Measurements from ENCODE around the gene TPD52L1.

Gene TPD52L1

GRCh38 chr6:125270380-125270779 is 116.8 kb downstream of the TPD52L1 start:
- no peak overlapping the region for H3K18ac ChIP-seq (ENCODE audit: low read length)
- H3K23ac ChIP-seq (ENCODE audit: low read length) = no peak overlapping the region
- H3K4me3 ChIP-seq (ENCODE audit: low read length) = no peak overlapping the region
- H3K4ac ChIP-seq (ENCODE audit: low read depth, low read length) = no peak overlapping the region
- no peak overlapping the region for H4K5ac ChIP-seq (ENCODE audit: low read length)
- H2BK15ac ChIP-seq (replicated peaks; ENCODE audit: low read depth) = no peak overlapping the region
- H3K4me2 ChIP-seq (ENCODE audit: low read length) = no peak overlapping the region
- H4K8ac ChIP-seq (ENCODE audit: low read depth, low read length) = no peak overlapping the region
- no peak overlapping the region for H3K56ac ChIP-seq (ENCODE audit: low read length)
- no peak for DNase-seq
- peaks cover 2% of the 10 kb centered on the region for H3K36me3 ChIP-seq (ENCODE audit: control insufficient read depth, insufficient read depth, low read length)
- no CpG with 5 or more reads among the region's 4 CpGs for WGBS (ENCODE audit: extremely low coverage, insufficient coverage, low lambda C conversion rate)
- no peaks in the 10 kb centered on the region for H3K4me1 ChIP-seq (ENCODE audit: control insufficient read depth, low read depth, low read length)
- H3K9ac ChIP-seq (ENCODE audit: low read length) = no peak overlapping the region
- H2BK5ac ChIP-seq (ENCODE audit: low read length) = no peak overlapping the region
- no peak overlapping the region for H2AK5ac ChIP-seq (ENCODE audit: low read length)
- no peaks in the 10 kb centered on the region for H3K27me3 ChIP-seq (ENCODE audit: insufficient read depth, low read length, poor library complexity)
- H3K79me1 ChIP-seq (ENCODE audit: low read length) = no peaks in the 10 kb centered on the region
- no peak overlapping the region for H3K27ac ChIP-seq (ENCODE audit: low read depth, low read length)
- H3K79me2 ChIP-seq (ENCODE audit: control insufficient read depth, insufficient read depth, low read length) = no peaks in the 10 kb centered on the region
- no peak overlapping the region for H2BK120ac ChIP-seq (ENCODE audit: low read depth, low read length)

GRCh38 chr6:125271486-125272159 is 118.0 kb downstream of the TPD52L1 start:
- no peak overlapping the region for H4K5ac ChIP-seq (ENCODE audit: low read length)
- no peak for DNase-seq
- H2AK5ac ChIP-seq (ENCODE audit: low read length) = no peak overlapping the region
- no peak overlapping the region for H3K18ac ChIP-seq (ENCODE audit: low read length)
- H2BK120ac ChIP-seq (ENCODE audit: low read depth, low read length) = no peak overlapping the region
- H3K79me1 ChIP-seq (ENCODE audit: low read length) = no peaks in the 10 kb centered on the region
- H3K4me3 ChIP-seq (ENCODE audit: low read length) = no peak overlapping the region
- H3K9ac ChIP-seq (ENCODE audit: low read length) = no peak overlapping the region
- H3K4ac ChIP-seq (ENCODE audit: low read depth, low read length) = no peak overlapping the region
- H3K27ac ChIP-seq (ENCODE audit: low read depth, low read length) = no peak overlapping the region
- H3K4me2 ChIP-seq (ENCODE audit: low read length) = no peak overlapping the region
- H3K23ac ChIP-seq (ENCODE audit: low read length) = no peak overlapping the region
- no peaks in the 10 kb centered on the region for H3K79me2 ChIP-seq (ENCODE audit: control insufficient read depth, insufficient read depth, low read length)
- no peak overlapping the region for H3K56ac ChIP-seq (ENCODE audit: low read length)
- no CpG with 5 or more reads among the region's 8 CpGs for WGBS (ENCODE audit: extremely low coverage, insufficient coverage, low lambda C conversion rate)
- H4K8ac ChIP-seq (ENCODE audit: low read depth, low read length) = no peak overlapping the region
- no peaks in the 10 kb centered on the region for H3K4me1 ChIP-seq (ENCODE audit: control insufficient read depth, low read depth, low read length)
- H2BK5ac ChIP-seq (ENCODE audit: low read length) = no peak overlapping the region
- no peak overlapping the region for H2BK15ac ChIP-seq (replicated peaks; ENCODE audit: low read depth)
- no peaks in the 10 kb centered on the region for H3K27me3 ChIP-seq (ENCODE audit: insufficient read depth, low read length, poor library complexity)
- H3K36me3 ChIP-seq (ENCODE audit: control insufficient read depth, insufficient read depth, low read length) = peaks cover 3% of the 10 kb centered on the region

- Histone ChIP-seq H4K5ac (ENCODE audit: low read length) (no peak overlapping the region), H4K8ac (ENCODE audit: low read depth, low read length) (no peak overlapping the region), H3K79me2 (ENCODE audit: control insufficient read depth, insufficient read depth, low read length) (no peaks in the 10 kb centered on the region), H3K36me3 (ENCODE audit: control insufficient read depth, insufficient read depth, low read length) (peaks cover 8% of the 10 kb centered on the region), H3K79me1 (ENCODE audit: low read length) (no peaks in the 10 kb centered on the region), H3K18ac (ENCODE audit: low read length) (no peak overlapping the region), H2BK15ac (replicated peaks; ENCODE audit: low read depth) (no peak overlapping the region), H2BK120ac (ENCODE audit: low read depth, low read length) (no peak overlapping the region), H3K9ac (ENCODE audit: low read length) (no peak overlapping the region), H3K4me1 (ENCODE audit: control insufficient read depth, low read depth, low read length) (no peaks in the 10 kb centered on the region), H3K4me3 (ENCODE audit: low read length) (no peak overlapping the region), H2BK5ac (ENCODE audit: low read length) (no peak overlapping the region), H3K23ac (ENCODE audit: low read length) (no peak overlapping the region), H2AK5ac (ENCODE audit: low read length) (no peak overlapping the region), H3K4ac (ENCODE audit: low read depth, low read length) (no peak overlapping the region), H3K27ac (ENCODE audit: low read depth, low read length) (no peak overlapping the region), H3K4me2 (ENCODE audit: low read length) (no peak overlapping the region), H3K27me3 (ENCODE audit: insufficient read depth, low read length, poor library complexity) (no peaks in the 10 kb centered on the region), H3K56ac (ENCODE audit: low read length) (no peak overlapping the region)
- WGBS (ENCODE audit: extremely low coverage, insufficient coverage, low lambda C conversion rate) = no CpG with 5 or more reads among the region's 8 CpGs
- DNase-seq = no peak
These were observed 119.7 kb downstream of the TPD52L1 start for GRCh38 chr6:125273251-125273650.

- Histone ChIP-seq H3K9ac (ENCODE audit: low read length) (no peak overlapping the region), H2BK5ac (ENCODE audit: low read length) (no peak overlapping the region), H3K18ac (ENCODE audit: low read length) (no peak overlapping the region), H3K79me2 (ENCODE audit: control insufficient read depth, insufficient read depth, low read length) (no peaks in the 10 kb centered on the region), H3K4ac (ENCODE audit: low read depth, low read length) (no peak overlapping the region), H2BK120ac (ENCODE audit: low read depth, low read length) (no peak overlapping the region), H3K27me3 (ENCODE audit: insufficient read depth, low read length, poor library complexity) (no peaks in the 10 kb centered on the region), H3K23ac (ENCODE audit: low read length) (no peak overlapping the region), H3K79me1 (ENCODE audit: low read length) (no peaks in the 10 kb centered on the region), H3K4me3 (ENCODE audit: low read length) (no peak overlapping the region), H3K36me3 (ENCODE audit: control insufficient read depth, insufficient read depth, low read length) (peaks cover 8% of the 10 kb centered on the region), H2BK15ac (replicated peaks; ENCODE audit: low read depth) (no peak overlapping the region), H3K27ac (ENCODE audit: low read depth, low read length) (no peak overlapping the region), H3K56ac (ENCODE audit: low read length) (no peak overlapping the region), H4K8ac (ENCODE audit: low read depth, low read length) (no peak overlapping the region), H3K4me2 (ENCODE audit: low read length) (no peak overlapping the region), H4K5ac (ENCODE audit: low read length) (no peak overlapping the region), H2AK5ac (ENCODE audit: low read length) (no peak overlapping the region), H3K4me1 (ENCODE audit: control insufficient read depth, low read depth, low read length) (no peaks in the 10 kb centered on the region)
- no peak for DNase-seq
- no CpG with 5 or more reads among the region's 7 CpGs for WGBS (ENCODE audit: extremely low coverage, insufficient coverage, low lambda C conversion rate)
These were observed 120.4 kb downstream of the TPD52L1 start for GRCh38 chr6:125273965-125274364.

GRCh38 chr6:125274935-125275334 is 121.4 kb downstream of the TPD52L1 start:
- Histone ChIP-seq H3K56ac (ENCODE audit: low read length) (no peak overlapping the region), H3K27me3 (ENCODE audit: insufficient read depth, low read length, poor library complexity) (no peaks in the 10 kb centered on the region), H3K18ac (ENCODE audit: low read length) (no peak overlapping the region), H2AK5ac (ENCODE audit: low read length) (no peak overlapping the region), H4K8ac (ENCODE audit: low read depth, low read length) (no peak overlapping the region), H3K4me1 (ENCODE audit: control insufficient read depth, low read depth, low read length) (no peaks in the 10 kb centered on the region), H3K23ac (ENCODE audit: low read length) (no peak overlapping the region), H3K9ac (ENCODE audit: low read length) (no peak overlapping the region), H3K4me3 (ENCODE audit: low read length) (no peak overlapping the region), H3K79me2 (ENCODE audit: control insufficient read depth, insufficient read depth, low read length) (no peaks in the 10 kb centered on the region), H3K4me2 (ENCODE audit: low read length) (no peak overlapping the region), H2BK15ac (replicated peaks; ENCODE audit: low read depth) (no peak overlapping the region), H4K5ac (ENCODE audit: low read length) (no peak overlapping the region), H2BK5ac (ENCODE audit: low read length) (no peak overlapping the region), H3K27ac (ENCODE audit: low read depth, low read length) (no peak overlapping the region), H3K4ac (ENCODE audit: low read depth, low read length) (no peak overlapping the region), H3K36me3 (ENCODE audit: control insufficient read depth, insufficient read depth, low read length) (peaks cover 8% of the 10 kb centered on the region), H2BK120ac (ENCODE audit: low read depth, low read length) (no peak overlapping the region), H3K79me1 (ENCODE audit: low read length) (no peaks in the 10 kb centered on the region)
- WGBS (ENCODE audit: extremely low coverage, insufficient coverage, low lambda C conversion rate) = no CpG with 5 or more reads among the region's 3 CpGs
- DNase-seq = no peak

GRCh38 chr6:125275779-125276178 is 122.2 kb downstream of the TPD52L1 start:
- Histone ChIP-seq H3K27ac (ENCODE audit: low read depth, low read length) (no peak overlapping the region), H4K5ac (ENCODE audit: low read length) (no peak overlapping the region), H3K56ac (ENCODE audit: low read length) (no peak overlapping the region), H3K4me1 (ENCODE audit: control insufficient read depth, low read depth, low read length) (no peaks in the 10 kb centered on the region), H3K36me3 (ENCODE audit: control insufficient read depth, insufficient read depth, low read length) (peaks cover 8% of the 10 kb centered on the region), H3K4me3 (ENCODE audit: low read length) (no peak overlapping the region), H3K9ac (ENCODE audit: low read length) (no peak overlapping the region), H3K79me1 (ENCODE audit: low read length) (no peaks in the 10 kb centered on the region), H3K4me2 (ENCODE audit: low read length) (no peak overlapping the region), H2BK120ac (ENCODE audit: low read depth, low read length) (no peak overlapping the region), H3K27me3 (ENCODE audit: insufficient read depth, low read length, poor library complexity) (no peaks in the 10 kb centered on the region), H3K18ac (ENCODE audit: low read length) (no peak overlapping the region), H3K4ac (ENCODE audit: low read depth, low read length) (no peak overlapping the region), H3K79me2 (ENCODE audit: control insufficient read depth, insufficient read depth, low read length) (no peaks in the 10 kb centered on the region), H2AK5ac (ENCODE audit: low read length) (no peak overlapping the region), H4K8ac (ENCODE audit: low read depth, low read length) (no peak overlapping the region), H2BK5ac (ENCODE audit: low read length) (no peak overlapping the region), H3K23ac (ENCODE audit: low read length) (no peak overlapping the region), H2BK15ac (replicated peaks; ENCODE audit: low read depth) (no peak overlapping the region)
- no peak for DNase-seq
- WGBS (ENCODE audit: extremely low coverage, insufficient coverage, low lambda C conversion rate) = no CpG with 5 or more reads among the region's 3 CpGs

Data from mesendoderm (in vitro differentiated cells).